ENCODE results near the gene YPEL1. TPM values are rescaled to one million over a fixed set of nuclear protein-coding genes. Genes with fewer than 3 reads are reported as not detected.

YPEL1 gene
- total and polyA plus RNA-seq, 4 experiments from 2014 or later: 4.9 to 9.8 (median 6.6) TPM

DNA sequence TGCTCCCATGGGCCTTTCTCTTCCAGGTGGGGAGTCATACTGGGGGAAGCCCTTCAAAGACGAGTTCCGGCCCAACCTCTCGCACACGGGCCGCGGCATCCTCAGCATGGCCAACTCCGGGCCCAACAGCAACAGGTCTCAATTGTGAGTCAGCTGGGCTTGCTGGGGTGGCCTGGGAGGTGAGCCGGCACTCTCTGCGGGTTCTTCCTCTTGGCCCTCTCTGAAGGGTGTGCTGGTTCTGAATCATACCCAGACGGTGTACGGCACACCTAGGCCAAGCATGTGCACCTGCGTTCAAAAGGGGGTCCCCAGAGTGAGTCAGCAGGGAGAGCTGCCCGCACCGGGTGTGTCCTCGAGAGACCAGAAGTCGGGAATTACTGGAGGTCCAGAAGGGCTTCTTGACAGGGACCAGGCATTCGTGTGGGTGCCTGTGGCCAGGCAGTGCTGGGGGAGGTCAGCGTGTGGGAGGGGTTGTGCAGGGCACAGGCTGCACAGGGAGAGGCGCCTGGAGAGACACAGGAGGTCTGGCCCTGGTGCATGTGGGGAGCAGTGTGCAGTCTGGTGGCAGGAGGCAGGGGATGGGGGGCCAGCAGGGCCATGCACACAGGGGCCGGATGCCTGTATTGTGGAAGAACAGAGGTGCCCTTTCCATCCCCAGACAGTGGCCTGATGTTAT lies 46.8 kb downstream of the YPEL1 start:
- H3K27me3 Mint-ChIP-seq: no peaks in the 10 kb centered on the region
- intact Hi-C loops (cut with micrococcal nuclease): no loop called here
- H3K4me3 Mint-ChIP-seq: no peak overlapping the region
- Histone ChIP-seq H3K4me1 (ENCODE audit: insufficient read depth, low read length) (no peaks in the 10 kb centered on the region), H3K27ac (ENCODE audit: low read depth, low read length) (no peak overlapping the region), H3K9me3 (ENCODE audit: control insufficient read depth in 1 of 2, low read length in 2 of 2) (no peaks in the 10 kb centered on the region), H3K27me3 (ENCODE audit: insufficient read depth, low read length) (no peaks in the 10 kb centered on the region), H3K36me3 (ENCODE audit: insufficient read depth, low read length) (peaks cover 41% of the 10 kb centered on the region), H3K4me3 (ENCODE audit: low read length in 2 of 2) (no peak overlapping the region)
- DNase-seq: no peak
- ChIA-PET CTCF (ENCODE audit: partially characterized antibody) (no interaction called here), POLR2A (ENCODE audit: partially characterized antibody) (no interaction called here)
- H3K27ac Mint-ChIP-seq: peak overlapping the region in 5 of 7 donors; percentile 13 to 85 (median 59)
- H3K4me1 Mint-ChIP-seq: peaks cover 0 to 11% (median 6%) of the 10 kb centered on the region in 4 donors
- no peaks in the 10 kb centered on the region for H3K9me3 Mint-ChIP-seq
- H3K36me3 Mint-ChIP-seq: peaks cover 27 to 41% of the 10 kb centered on the region in 2 donors

DNA sequence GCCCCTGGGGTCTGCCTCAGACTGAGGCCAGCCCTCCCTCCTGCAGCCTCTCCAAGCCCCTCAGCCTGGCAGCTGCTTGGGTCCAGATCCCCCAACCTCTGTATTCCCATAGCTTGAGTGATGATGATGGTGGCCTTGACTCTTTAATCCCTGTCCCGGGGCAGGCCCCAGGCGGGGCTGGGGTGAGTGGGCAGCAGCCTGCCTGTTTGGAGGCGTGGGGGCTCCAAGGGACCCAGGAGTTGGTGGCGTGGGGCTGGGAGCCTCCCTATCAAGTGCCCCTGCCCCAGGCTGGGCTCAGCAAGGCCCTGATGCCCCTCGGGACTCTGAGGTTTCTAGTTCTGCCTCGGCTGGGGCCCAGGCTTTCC lies 47.3 kb downstream of the YPEL1 start:
- intact Hi-C loops (cut with micrococcal nuclease): no loop called here
- no peak overlapping the region for H3K4me3 ChIP-seq (ENCODE audit: low read length in 2 of 2)
- no peak overlapping the region for H3K27ac ChIP-seq (ENCODE audit: low read depth, low read length)
- Mint-ChIP-seq H3K4me1 (peaks cover 0 to 11% (median 6%) of the 10 kb centered on the region in 4 donors), H3K9me3 (no peaks in the 10 kb centered on the region), H3K27me3 (no peaks in the 10 kb centered on the region), H3K27ac (no peak overlapping the region), H3K36me3 (peaks cover 29 to 44% of the 10 kb centered on the region in 2 donors), H3K4me3 (no peak overlapping the region)
- ChIA-PET CTCF (ENCODE audit: partially characterized antibody) (no interaction called here), POLR2A (ENCODE audit: partially characterized antibody) (no interaction called here)
- H3K9me3 ChIP-seq (ENCODE audit: control insufficient read depth in 1 of 2, low read length in 2 of 2): no peaks in the 10 kb centered on the region
- DNase-seq: no peak
- H3K4me1 ChIP-seq (ENCODE audit: insufficient read depth, low read length): no peaks in the 10 kb centered on the region
- no peaks in the 10 kb centered on the region for H3K27me3 ChIP-seq (ENCODE audit: insufficient read depth, low read length)
- peaks cover 39% of the 10 kb centered on the region for H3K36me3 ChIP-seq (ENCODE audit: insufficient read depth, low read length)

DNA sequence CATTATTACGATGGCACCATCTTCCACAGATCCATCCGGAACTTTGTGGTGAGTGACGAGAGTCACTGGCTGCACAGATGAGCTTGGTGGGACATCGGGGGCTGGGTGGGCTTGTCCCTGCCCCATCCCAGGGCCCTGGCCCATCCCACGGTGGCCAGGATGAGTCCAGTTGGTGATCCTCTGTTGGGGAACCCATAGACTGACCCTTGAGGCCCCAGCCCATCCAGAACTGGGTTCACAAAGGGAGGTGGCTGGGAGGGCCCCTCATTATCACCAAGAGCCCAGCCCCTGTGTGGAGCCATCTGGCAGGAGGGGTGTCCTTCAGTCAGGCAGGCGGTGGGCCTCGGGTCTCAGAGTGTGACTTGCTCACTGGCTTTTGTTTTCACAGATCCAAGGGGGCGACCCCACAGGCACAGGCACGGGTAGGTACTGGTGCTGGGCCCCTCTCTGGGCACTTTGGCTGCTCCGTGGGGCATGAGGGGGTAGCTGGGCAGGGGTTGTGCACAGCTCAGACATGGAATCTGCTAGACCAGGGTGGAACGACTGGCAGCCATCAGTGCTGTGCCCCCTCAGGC lies 47.8 kb downstream of the YPEL1 start:
- no peak overlapping the region for H3K27ac ChIP-seq (ENCODE audit: low read depth, low read length)
- no peaks in the 10 kb centered on the region for H3K9me3 ChIP-seq (ENCODE audit: control insufficient read depth in 1 of 2, low read length in 2 of 2)
- peaks cover 43% of the 10 kb centered on the region for H3K36me3 ChIP-seq (ENCODE audit: insufficient read depth, low read length)
- no peaks in the 10 kb centered on the region for H3K9me3 Mint-ChIP-seq
- no peak overlapping the region for H3K4me3 Mint-ChIP-seq
- H3K36me3 Mint-ChIP-seq: peaks cover 32 to 47% of the 10 kb centered on the region in 2 donors
- no peaks in the 10 kb centered on the region for H3K27me3 Mint-ChIP-seq
- ChIA-PET POLR2A (ENCODE audit: partially characterized antibody) (no interaction called here), CTCF (ENCODE audit: partially characterized antibody) (no interaction called here)
- intact Hi-C loops (cut with micrococcal nuclease): no loop called here
- H3K27ac Mint-ChIP-seq: peak overlapping the region in 1 of 7 donors; percentile 17
- no peak for DNase-seq
- H3K4me1 ChIP-seq (ENCODE audit: insufficient read depth, low read length): no peaks in the 10 kb centered on the region
- no peaks in the 10 kb centered on the region for H3K27me3 ChIP-seq (ENCODE audit: insufficient read depth, low read length)
- H3K4me3 ChIP-seq (ENCODE audit: low read length in 2 of 2): no peak overlapping the region
- peaks cover 0 to 11% (median 6%) of the 10 kb centered on the region in 4 donors for H3K4me1 Mint-ChIP-seq

DNA sequence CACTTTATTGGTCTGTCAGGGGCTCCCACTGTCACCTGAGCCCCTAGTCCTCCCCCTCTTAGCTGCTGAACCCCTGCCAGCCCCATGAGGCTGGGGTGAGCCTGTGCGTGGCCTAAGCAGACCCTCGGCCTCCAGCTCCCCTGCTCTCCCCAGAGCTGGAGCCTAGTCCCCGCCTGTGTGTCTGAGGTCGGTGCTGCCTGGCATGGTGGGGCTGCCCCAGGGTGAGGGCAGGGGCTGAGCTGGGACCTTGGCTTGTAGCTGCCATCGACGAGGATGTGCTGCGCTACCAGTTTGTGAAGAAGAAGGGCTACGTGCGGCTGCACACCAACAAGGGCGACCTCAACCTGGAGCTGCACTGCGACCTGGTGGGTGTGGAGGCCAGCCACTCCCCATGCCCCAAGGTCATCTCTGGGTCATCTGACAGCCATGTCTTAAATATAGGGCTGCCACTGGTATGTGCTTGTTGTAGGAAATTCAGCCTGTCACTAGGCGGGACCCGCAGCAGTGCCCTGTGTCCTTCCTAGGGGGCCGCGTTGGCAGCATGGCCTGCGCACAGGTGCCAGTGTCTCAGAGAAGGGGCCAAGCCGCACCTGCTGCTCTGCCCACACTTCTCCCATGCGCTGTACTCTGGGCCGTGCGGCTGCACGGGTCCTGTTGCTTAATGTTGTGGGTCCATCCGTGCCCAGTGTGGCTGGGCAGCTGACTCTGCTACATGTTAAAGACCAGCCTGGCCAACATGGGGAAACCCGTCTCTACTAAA lies 48.8 kb downstream of the YPEL1 start:
- H3K4me3 ChIP-seq (ENCODE audit: low read length in 2 of 2): no peak overlapping the region
- H3K9me3 Mint-ChIP-seq: no peaks in the 10 kb centered on the region
- POLR2A ChIA-PET (ENCODE audit: partially characterized antibody): no interaction called here
- no peaks in the 10 kb centered on the region for H3K27me3 ChIP-seq (ENCODE audit: insufficient read depth, low read length)
- H3K9me3 ChIP-seq (ENCODE audit: control insufficient read depth in 1 of 2, low read length in 2 of 2): no peaks in the 10 kb centered on the region
- CTCF ChIA-PET (ENCODE audit: partially characterized antibody): no interaction called here
- peaks cover 31 to 49% of the 10 kb centered on the region in 2 donors for H3K36me3 Mint-ChIP-seq
- no peak for DNase-seq
- peaks cover 0 to 11% (median 6%) of the 10 kb centered on the region in 4 donors for H3K4me1 Mint-ChIP-seq
- intact Hi-C loops (cut with micrococcal nuclease): no loop called here
- H3K4me1 ChIP-seq (ENCODE audit: insufficient read depth, low read length): no peaks in the 10 kb centered on the region
- no peaks in the 10 kb centered on the region for H3K27me3 Mint-ChIP-seq
- no peak overlapping the region for H3K27ac Mint-ChIP-seq
- H3K36me3 ChIP-seq (ENCODE audit: insufficient read depth, low read length): peaks cover 51% of the 10 kb centered on the region
- no peak overlapping the region for H3K27ac ChIP-seq (ENCODE audit: low read depth, low read length)
- no peak overlapping the region for H3K4me3 Mint-ChIP-seq

DNA sequence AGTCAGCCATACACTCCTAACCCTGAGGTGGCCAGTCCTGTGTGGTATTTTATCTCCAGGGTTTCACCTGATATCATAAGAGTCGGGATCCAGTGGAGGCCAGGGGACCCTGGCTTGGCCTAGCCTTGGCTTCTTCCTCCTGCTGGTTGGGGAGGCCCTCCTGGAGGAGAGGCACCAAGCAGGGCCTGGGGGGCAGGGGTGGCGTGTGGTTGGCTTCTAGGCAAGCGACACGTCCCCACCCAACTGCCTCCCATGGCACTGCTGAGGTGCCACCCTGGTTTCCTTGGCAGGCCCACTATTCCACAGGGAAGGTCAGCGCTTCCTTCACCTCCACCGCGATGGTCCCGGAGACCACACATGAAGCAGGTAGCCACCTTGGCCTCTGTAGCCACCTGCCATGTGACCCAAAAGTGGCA lies 49.4 kb downstream of the YPEL1 start:
- ChIA-PET CTCF (ENCODE audit: partially characterized antibody) (no interaction called here), POLR2A (ENCODE audit: partially characterized antibody) (no interaction called here)
- Mint-ChIP-seq H3K27ac (peak overlapping the region in 1 of 7 donors; percentile 41), H3K27me3 (no peaks in the 10 kb centered on the region), H3K9me3 (no peaks in the 10 kb centered on the region), H3K4me3 (no peak overlapping the region), H3K36me3 (peaks cover 28 to 49% of the 10 kb centered on the region in 2 donors), H3K4me1 (peaks cover 0 to 11% (median 6%) of the 10 kb centered on the region in 4 donors)
- no peaks in the 10 kb centered on the region for H3K4me1 ChIP-seq (ENCODE audit: insufficient read depth, low read length)
- intact Hi-C loops (cut with micrococcal nuclease): no loop called here
- no peak overlapping the region for H3K4me3 ChIP-seq (ENCODE audit: low read length in 2 of 2)
- H3K36me3 ChIP-seq (ENCODE audit: insufficient read depth, low read length): peaks cover 51% of the 10 kb centered on the region
- H3K27ac ChIP-seq (ENCODE audit: low read depth, low read length): no peak overlapping the region
- no peak for DNase-seq
- no peaks in the 10 kb centered on the region for H3K9me3 ChIP-seq (ENCODE audit: control insufficient read depth in 1 of 2, low read length in 2 of 2)
- no peaks in the 10 kb centered on the region for H3K27me3 ChIP-seq (ENCODE audit: insufficient read depth, low read length)

DNA sequence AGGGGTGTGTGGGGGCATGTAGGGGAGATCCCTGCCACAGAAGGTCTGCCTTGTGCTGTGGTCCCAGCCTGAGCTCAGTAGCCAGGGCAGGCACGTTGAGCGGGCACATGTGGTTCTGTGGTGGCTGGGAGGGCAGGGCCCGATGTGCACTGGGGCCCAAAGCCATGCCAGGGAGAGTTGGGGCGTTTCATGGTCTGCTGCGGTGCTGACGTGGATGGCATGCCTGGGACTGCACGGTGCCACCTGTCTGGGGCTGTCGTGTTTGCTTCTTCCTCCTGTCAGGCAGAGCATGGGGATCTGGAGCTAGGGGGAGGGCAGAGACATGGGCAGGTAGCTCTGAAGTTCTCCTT lies 50.5 kb downstream of the YPEL1 start:
- H3K9me3 Mint-ChIP-seq: no peaks in the 10 kb centered on the region
- Histone ChIP-seq H3K4me1 (ENCODE audit: insufficient read depth, low read length) (no peaks in the 10 kb centered on the region), H3K27me3 (ENCODE audit: insufficient read depth, low read length) (no peaks in the 10 kb centered on the region), H3K4me3 (ENCODE audit: low read length in 2 of 2) (no peak overlapping the region), H3K9me3 (ENCODE audit: control insufficient read depth in 1 of 2, low read length in 2 of 2) (no peaks in the 10 kb centered on the region), H3K36me3 (ENCODE audit: insufficient read depth, low read length) (peaks cover 55% of the 10 kb centered on the region), H3K27ac (ENCODE audit: low read depth, low read length) (no peak overlapping the region)
- ChIA-PET CTCF (ENCODE audit: partially characterized antibody) (no interaction called here), POLR2A (ENCODE audit: partially characterized antibody) (no interaction called here)
- H3K27ac Mint-ChIP-seq: peak overlapping the region in 3 of 7 donors; percentile 13 to 79 (median 70)
- peaks cover 23 to 48% of the 10 kb centered on the region in 2 donors for H3K36me3 Mint-ChIP-seq
- DNase-seq: no peak
- intact Hi-C loops (cut with micrococcal nuclease): no loop called here
- H3K4me1 Mint-ChIP-seq: peaks cover 0 to 6% (median 3%) of the 10 kb centered on the region in 4 donors
- no peak overlapping the region for H3K4me3 Mint-ChIP-seq
- H3K27me3 Mint-ChIP-seq: no peaks in the 10 kb centered on the region

DNA sequence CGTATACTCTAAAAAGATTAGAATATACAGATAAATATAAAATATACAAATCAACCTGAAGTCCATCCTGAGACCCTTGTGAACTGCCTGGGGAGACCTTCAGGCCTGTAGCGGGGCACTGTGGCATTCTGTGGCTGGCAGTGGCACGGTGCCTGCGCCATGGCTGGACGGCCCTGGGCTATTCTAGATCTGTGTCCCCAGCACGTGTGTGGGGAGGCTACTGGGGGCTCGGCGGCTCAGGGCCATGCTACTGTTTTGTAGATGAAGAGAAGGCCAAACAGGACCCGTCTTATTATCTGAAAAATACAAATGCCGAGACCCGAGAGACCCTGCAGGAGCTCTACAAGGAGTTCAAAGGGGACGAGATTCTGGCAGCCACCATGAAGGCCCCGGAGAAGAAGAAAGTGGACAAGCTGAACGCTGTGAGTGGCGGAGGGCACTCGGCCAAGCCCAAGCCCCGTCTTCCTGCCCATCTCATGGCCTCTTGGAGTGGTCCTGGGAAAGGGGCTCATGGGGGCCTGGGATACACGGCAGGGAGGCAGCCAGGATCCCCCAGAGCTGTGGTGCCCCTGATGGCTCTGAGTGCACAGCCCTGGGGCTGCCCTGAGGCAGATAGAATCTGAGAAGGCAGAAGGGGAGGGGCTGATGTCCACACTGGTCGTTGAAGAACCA lies 51.0 kb downstream of the YPEL1 start:
- H3K36me3 ChIP-seq (ENCODE audit: insufficient read depth, low read length): peaks cover 55% of the 10 kb centered on the region
- Mint-ChIP-seq H3K4me3 (no peak overlapping the region), H3K4me1 (peaks cover 0 to 6% (median 1%) of the 10 kb centered on the region in 4 donors), H3K9me3 (no peaks in the 10 kb centered on the region), H3K36me3 (peaks cover 22 to 46% of the 10 kb centered on the region in 2 donors), H3K27me3 (no peaks in the 10 kb centered on the region), H3K27ac (peak overlapping the region in 3 of 7 donors; percentile 10 to 70 (median 13))
- no peaks in the 10 kb centered on the region for H3K9me3 ChIP-seq (ENCODE audit: control insufficient read depth in 1 of 2, low read length in 2 of 2)
- CTCF ChIA-PET (ENCODE audit: partially characterized antibody): no interaction called here
- POLR2A ChIA-PET (ENCODE audit: partially characterized antibody): no interaction called here
- DNase-seq: no peak
- H3K27ac ChIP-seq (ENCODE audit: low read depth, low read length): no peak overlapping the region
- H3K27me3 ChIP-seq (ENCODE audit: insufficient read depth, low read length): no peaks in the 10 kb centered on the region
- H3K4me1 ChIP-seq (ENCODE audit: insufficient read depth, low read length): no peaks in the 10 kb centered on the region
- intact Hi-C loops (cut with micrococcal nuclease): no loop called here
- no peak overlapping the region for H3K4me3 ChIP-seq (ENCODE audit: low read length in 2 of 2)
